Measurements from ENCODE around the gene PTGES. TPM values are rescaled to one million over a fixed set of nuclear protein-coding genes. Genes with fewer than 3 reads are reported as not detected.

Gene PTGES
- total RNA-seq, 2 experiments from 2014 or later, result not detected

DNA sequence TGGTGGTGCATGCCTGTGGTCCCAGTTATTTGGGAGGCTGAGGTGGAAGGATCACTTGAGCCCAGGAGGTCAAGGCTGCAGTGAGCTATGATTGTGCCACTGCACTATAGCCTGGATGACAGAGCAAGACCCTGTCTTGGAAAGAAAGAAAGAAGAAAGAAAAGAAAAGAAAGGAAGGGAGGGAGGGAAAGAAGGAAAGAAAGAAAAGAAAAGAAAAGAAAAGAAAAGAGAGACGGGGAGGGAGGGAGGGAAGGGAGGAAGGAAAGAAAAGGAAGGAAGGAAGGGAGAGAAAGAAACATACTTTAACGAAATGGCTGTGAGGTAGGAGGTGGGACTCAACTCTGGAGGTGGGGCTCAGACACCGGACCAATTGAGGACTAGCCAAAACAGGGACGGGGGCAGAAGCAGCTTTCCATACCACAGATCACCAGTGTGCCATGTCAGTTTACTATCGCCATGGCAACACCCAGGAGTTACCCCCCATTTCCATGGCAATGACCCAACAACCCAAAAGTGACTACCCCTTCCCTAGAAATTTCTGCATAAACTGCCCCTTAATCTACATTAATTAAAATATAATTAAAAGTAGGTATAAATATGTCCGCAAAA lies 21.3 kb downstream of the PTGES start:
- POLR2A ChIA-PET, result no interaction called here
- CTCF ChIA-PET, result no interaction called here

DNA sequence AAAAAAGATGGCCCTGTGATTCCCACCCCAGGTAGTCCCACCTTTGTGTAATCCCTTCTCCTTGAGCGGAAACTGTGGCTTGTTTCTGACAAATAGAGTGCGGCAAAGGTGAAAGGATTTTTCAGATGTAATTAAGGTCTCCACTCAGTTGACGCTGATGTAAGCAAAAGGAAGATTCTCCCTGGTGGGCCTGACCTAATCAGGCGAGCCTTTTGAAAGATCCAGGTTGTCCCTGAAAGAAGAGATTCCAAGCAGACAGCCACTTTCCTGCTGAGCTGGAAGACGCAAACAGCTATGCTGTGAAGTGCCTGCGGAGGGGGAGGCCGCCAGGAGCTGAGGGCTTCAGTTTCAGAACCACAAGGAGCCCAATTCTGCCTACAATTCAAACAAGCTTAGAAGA lies 24.1 kb downstream of the PTGES start:
- CTCF ChIA-PET, result interaction anchor here (0.5 to 1.0 kb wide), 3 partner anchors 9 to 76 kb away, joined by 3 to 7 read pairs (median 3); no protein-coding TSS in a partner anchor
- POLR2A ChIA-PET, result interaction anchor here (0.6 to 0.7 kb wide), 2 partner anchors 41 to 512 kb away, joined by 3 to 8 read pairs; no protein-coding TSS in a partner anchor

GRCh38 chr9:129726322-129727160 lies 26.3 kb downstream of the PTGES start:
- CTCF ChIA-PET, result interaction anchor here (0.5 to 3.7 kb wide), 19 partner anchors 8 to 1657 kb away, joined by 3 to 27 read pairs (median 5); no protein-coding TSS in a partner anchor
- POLR2A ChIA-PET, result interaction anchor here (0.7 to 1.1 kb wide), 2 partner anchors 11 to 67 kb away, joined by 4 read pairs; no protein-coding TSS in a partner anchor

- POLR2A ChIA-PET, result no interaction called here
- CTCF ChIA-PET, result interaction anchor here (0.5 to 3.7 kb wide), 12 partner anchors 8 to 717 kb away, joined by 3 to 27 read pairs (median 6); no protein-coding TSS in a partner anchor
Measured at GRCh38 chr9:129725795-129726251, 27.0 kb downstream of the PTGES start.

DNA sequence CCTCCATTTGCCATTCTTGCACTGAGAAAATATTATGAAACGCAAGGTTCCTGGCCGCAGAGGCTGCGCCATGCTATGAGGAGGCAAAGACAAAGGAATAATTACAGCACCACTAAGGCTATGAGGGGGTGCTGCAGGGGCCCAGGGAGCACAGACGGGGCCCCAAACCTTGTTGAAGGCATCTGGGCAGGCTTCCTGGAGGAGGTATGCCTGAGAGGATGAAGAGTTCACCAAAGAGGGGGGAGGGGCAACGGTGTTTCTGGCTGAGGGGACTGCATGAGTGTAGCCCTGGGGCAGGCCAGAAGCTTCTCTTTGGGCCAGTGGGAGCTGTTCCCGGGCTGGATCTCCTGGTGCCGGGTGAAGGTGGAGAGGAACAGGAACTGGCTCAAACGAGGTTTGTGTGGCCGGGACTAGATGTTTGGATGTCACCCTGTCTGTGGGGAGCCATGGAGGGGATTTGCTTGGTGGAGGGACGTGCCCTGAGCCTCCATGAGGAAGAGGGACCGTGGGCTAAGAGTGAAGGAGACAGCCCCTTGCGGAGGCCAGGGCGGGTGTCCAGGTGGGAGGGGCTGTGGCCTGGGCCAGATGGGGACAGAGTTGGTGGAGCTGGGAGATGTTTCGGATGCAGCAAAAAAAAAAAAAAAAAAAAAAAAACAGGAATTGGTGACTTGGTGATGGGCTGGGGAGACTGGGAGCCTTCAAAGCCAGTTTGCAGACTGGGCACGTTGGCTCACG lies 28.2 kb downstream of the PTGES start:
- ChIA-PET POLR2A (no interaction called here), CTCF (interaction anchor here (0.7 to 3.7 kb wide), 3 partner anchors 14 to 82 kb away, joined by 3 to 27 read pairs (median 3); no protein-coding TSS in a partner anchor)

- ChIA-PET POLR2A (no interaction called here), CTCF (no interaction called here)
Measured at GRCh38 chr9:129722913-129723312, 29.9 kb downstream of the PTGES start.

DNA sequence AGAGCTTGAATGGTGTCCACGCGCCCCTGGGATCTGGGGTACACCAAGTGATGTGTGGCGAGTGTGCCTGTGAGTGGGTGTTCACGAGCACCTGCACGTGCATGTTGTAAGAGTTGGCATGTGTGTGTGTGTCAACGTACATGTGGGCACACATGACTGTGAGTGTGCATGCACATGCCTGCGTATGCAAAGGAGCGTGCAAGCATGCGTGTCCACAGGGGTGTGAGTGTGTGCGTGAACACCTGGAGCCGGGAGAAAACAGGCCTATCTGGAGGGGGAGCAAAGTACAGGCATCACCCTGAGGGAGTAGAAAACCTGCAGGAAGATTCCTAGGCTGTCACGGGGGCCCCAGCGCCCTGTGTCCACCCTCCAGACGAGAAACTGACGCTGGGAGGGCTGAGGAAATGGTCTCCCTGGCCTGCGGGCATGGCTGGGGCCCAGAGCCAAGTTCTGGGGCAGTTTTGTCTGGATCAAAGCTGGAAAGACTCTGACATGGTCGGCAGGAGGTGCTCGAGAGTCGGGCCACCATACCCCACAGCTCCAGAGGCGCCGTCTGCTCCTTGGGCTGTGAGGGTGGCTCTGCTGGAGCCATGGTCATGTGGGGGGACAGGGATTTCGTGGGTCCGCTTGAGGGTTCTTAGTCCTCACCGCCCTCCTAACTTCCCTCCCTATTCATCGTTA lies 31.8 kb downstream of the PTGES start:
- ChIA-PET POLR2A (no interaction called here), CTCF (no interaction called here)

DNA sequence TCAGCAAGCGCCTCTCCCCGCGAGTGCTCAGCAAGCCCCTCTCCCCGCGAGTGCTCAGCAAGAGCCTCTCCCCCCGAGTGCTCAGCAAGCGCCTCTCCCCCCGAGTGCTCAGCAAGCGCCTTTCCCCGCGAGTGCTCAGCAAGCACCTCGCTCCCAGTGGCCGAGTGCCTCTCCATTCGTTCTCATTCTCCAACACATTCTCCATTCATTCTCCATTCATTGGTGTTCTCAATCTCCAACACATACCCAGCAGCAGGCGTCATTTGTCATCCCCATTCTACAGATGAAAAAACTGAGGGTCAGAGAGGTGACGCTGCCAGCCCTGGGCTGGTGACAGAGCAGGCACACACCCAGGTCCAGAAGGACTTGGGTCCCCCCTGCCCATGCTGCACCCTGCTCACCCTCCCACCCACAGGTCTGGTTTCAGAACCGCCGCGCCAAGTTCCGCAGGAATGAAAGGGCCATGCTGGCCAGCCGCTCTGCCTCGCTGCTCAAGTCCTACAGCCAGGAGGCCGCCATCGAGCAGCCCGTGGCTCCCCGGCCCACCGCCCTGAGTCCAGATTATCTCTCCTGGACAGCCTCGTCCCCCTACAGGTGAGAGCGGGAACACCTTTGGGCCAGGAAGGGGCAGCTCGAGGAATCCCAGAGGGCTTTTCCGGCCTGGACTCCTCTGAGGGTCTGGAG lies 32.5 kb downstream of the PTGES start:
- CTCF ChIA-PET, result no interaction called here
- POLR2A ChIA-PET, result no interaction called here

DNA sequence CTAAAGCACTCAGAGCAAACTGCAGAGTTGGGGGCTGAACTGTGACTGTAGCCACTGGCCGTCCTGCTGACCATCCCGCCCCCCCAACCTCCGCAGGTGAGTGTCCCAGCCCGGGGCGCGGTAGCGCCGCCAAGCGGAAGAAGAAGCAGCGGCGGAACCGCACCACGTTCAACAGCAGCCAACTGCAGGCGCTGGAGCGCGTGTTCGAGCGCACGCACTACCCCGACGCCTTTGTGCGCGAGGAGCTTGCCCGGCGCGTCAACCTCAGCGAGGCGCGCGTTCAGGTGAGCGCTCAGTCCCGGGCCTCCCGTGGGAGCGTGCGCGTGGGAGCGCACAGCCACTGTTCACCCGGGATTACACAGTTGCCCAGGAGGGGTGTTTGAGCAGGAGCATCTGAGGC lies 33.7 kb downstream of the PTGES start:
- ChIA-PET CTCF (interaction anchor here (0.6 to 1.7 kb wide), 2 partner anchors 8 to 67 kb away, joined by 4 to 6 read pairs; no protein-coding TSS in a partner anchor), POLR2A (no interaction called here)

DNA sequence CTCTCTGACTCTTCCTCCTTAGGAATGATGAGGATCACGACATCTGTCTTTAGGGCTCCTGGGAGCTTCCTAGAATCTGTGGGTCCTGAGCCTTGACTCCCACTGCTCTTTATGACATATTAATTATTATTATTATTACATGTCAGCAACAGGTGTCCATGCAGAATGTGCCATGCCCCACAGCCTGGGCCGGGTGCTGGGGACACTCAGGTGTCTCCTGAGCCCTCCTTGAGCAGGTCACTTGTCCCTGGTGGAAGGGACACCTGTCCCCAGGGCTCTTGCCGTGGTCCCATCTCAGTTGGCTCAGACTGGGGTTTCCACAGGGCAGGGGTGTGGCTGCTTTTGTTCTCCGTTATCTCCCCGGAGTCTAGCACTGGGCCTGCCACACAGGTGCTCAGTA lies 34.2 kb downstream of the PTGES start:
- POLR2A ChIA-PET, result no interaction called here

DNA sequence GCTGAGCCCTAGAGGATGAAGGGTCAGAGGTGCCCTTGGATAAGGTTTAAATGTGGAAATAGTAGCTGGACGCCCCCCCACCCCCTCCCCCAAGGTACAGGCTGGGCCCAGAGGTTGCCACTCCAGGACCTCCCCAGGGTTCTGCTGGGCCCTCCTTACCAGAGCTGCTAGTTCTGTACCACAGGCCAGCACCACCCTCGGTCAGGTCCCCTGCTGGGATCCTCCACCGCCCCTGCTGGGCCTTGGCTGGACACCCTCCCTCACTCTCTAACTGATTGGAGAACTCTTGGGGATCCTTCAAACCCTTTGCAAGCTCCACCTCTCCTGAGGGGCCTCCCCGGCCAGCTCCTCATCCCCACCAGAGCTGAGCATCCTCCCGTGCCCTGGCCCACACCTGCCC lies 34.9 kb downstream of the PTGES start:
- CTCF ChIA-PET, result interaction anchor here (1.7 kb wide), 1 partner anchor 9 kb away, joined by 6 read pairs; no protein-coding TSS in a partner anchor
- POLR2A ChIA-PET, result no interaction called here

More for the DNA sequence above, 34.2 kb downstream of the PTGES start:
- CTCF ChIA-PET, result interaction anchor here (1.7 kb wide), 1 partner anchor 8 kb away, joined by 6 read pairs; no protein-coding TSS in a partner anchor

GRCh38 chr9:129716091-129716490 lies 36.8 kb downstream of the PTGES start:
- ChIA-PET CTCF (no interaction called here), POLR2A (no interaction called here)

GRCh38 chr9:129714511-129715061 lies 38.3 kb downstream of the PTGES start:
- POLR2A ChIA-PET, result no interaction called here
- CTCF ChIA-PET, result interaction anchor here (0.6 to 1.9 kb wide), 2 partner anchors 13 to 1344 kb away, joined by 4 to 5 read pairs; no protein-coding TSS in a partner anchor

DNA sequence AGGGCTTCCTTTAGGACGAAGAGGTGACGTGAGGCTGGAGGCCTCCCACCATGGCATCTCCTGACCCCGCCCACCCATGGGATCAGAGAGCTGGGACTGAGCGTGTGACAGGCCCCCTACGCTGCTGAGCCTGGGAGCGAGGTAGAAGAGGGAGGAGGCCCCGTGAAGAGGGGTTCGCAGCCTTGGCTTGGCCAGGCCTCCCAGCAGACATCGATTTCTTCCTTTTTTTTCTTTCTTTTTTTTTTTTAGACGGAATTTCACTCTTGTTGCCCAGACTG lies 39.5 kb downstream of the PTGES start:
- POLR2A ChIA-PET, result no interaction called here
- CTCF ChIA-PET, result no interaction called here

DNA sequence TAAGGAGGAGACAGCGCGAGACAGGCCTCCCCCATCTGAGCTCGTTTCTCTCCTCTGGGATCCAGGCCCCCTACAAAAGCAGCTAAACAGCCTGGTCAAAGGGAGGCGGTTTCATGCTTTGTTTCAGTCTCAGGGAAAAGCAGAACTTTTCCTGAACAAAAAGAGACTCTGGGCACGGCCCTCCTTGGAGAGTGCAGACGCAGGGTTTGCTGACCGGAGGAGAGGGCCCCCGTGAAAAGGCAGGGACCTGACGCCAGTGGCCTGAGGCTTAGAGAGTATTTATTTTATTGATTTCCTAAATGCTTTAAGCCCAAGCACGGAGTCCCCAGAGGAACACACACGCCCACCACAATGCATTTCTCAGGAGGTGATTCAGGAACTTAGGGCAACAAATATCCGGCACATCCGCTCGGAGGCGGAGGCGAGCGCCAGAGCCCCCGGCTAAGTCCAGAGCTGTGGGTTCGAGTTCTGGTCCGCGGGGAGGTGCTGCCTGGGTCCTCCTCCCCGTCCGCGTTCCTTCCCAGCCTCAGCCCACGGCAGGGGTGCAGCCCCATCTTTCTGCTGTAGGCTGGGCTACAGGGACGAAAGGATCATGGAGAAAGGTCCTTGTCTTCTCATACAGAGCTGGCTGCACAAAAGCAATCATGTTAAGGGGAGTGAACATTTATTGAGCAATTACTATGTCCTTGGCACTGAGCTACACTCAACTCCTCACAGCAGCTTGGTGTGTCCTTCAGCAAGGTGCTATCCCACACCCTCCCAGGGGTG lies 40.0 kb downstream of the PTGES start:
- ChIA-PET CTCF (no interaction called here), POLR2A (no interaction called here)

- POLR2A ChIA-PET, result no interaction called here
Measured at GRCh38 chr9:129710169-129710453, 42.7 kb downstream of the PTGES start.

DNA sequence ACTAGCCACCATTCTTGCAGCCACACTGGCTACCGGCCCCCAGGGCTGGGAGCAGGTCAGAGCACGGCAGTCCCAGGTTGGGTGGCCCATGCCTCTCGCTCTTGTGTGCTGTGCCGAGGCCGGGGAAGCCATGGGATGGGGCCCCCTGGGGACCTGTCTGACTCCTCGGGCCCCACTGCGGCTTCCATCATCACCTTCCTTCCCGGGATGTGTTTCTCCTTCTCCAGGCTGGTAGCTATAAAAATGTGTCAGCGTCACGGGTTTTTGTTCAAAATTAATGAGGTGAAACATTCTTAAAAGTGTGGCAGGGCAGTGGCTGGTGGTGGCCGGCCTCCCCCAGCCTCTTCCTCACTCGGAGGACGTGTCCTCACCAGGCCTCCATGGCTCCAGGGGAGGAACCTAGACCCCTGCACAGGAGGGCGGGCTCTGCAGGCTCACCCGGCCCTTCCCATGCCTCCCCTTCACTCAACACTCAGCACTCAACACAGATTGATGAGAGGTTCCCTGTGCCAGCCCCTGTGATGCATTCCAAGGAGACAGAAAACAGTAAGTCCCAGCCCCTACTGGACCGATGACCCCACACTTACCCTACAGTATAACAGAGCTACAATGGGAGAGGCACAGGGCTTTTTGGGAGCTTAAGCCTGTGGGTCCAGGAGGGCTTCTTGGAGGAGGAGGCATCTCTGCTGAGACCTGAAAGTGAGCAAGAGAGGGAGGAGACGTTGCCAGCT lies 43.2 kb downstream of the PTGES start:
- CTCF ChIA-PET, result no interaction called here
- POLR2A ChIA-PET, result no interaction called here

More at GRCh38 chr9:129710169-129710453, 42.7 kb downstream of the PTGES start:
- CTCF ChIA-PET, result no interaction called here

DNA sequence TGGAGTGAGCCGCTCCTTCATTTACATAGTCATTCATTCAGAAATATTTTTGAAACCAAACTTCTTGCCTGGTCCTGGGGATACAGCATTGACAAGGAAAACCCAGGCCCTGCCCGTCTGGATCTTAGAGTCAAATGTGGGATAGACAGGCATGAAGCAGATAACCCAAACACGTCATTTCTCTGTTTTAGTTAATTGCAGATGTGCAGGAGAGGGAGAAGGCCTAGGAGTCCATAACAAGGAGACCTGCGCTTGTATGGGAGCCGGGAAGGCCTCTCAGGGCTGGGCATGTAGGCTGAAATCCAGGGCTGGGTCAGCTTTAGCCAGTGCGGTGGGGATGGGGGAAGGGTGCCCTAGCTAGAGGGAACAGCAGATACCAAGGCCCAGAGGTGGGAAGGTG lies 44.0 kb downstream of the PTGES start:
- ChIA-PET POLR2A (no interaction called here), CTCF (no interaction called here)
